Stimulated activated CD4-positive, alpha-beta T cell treated with anti-CD3 and anti-CD28 coated beads, Interleukin-1b, Interleukin-23, amount 100 ng/mL, for 48 hours (primary cell): Measurements from ENCODE around the gene CTAG2.
"Not testable (repeated sequence)": the region's sequence is repeated elsewhere in the genome, so short reads cannot be mapped to it uniquely, and the experiment has no call there.

Experiments used
- DNase-seq: peaks from one replicate; pipeline ENCODE4 v3.0.0-alpha.2; 2020

Gene CTAG2

GRCh38 chrX:154653413-154653812, at the start of gene CTAG2:
TSS of gene CTAG2 (minus strand) at chrX:154653579. CDS start at chrX:154653515, 64 bp downstream.
- DNase-seq = not testable (repeated sequence)

- no peak for DNase-seq
These were observed 45.4 kb upstream of the CTAG2 start for GRCh38 chrX:154698630-154699248.

- DNase-seq = no peak
These were observed 43.3 kb upstream of the CTAG2 start for GRCh38 chrX:154696676-154697045.

GRCh38 chrX:154695911-154696675, 42.7 kb upstream of the CTAG2 start:
- peak; percentile 4 for DNase-seq

GRCh38 chrX:154693394-154693793, 40.0 kb upstream of the CTAG2 start:
- DNase-seq = no peak

GRCh38 chrX:154690438-154690837, 37.1 kb upstream of the CTAG2 start:
- not testable (repeated sequence) for DNase-seq

- DNase-seq = not testable (repeated sequence)
These were observed 18.7 kb upstream of the CTAG2 start for GRCh38 chrX:154672084-154672483.

- DNase-seq = not testable (repeated sequence)
These were observed 17.5 kb upstream of the CTAG2 start for GRCh38 chrX:154670848-154671247.

- no peak for DNase-seq
These were observed 8.5 kb upstream of the CTAG2 start for GRCh38 chrX:154661899-154662298.

GRCh38 chrX:154661170-154661569, 7.8 kb upstream of the CTAG2 start:
- no peak for DNase-seq

- no peak for DNase-seq
These were observed 7.2 kb upstream of the CTAG2 start for GRCh38 chrX:154660541-154660940.

- DNase-seq = no peak
These were observed 5.6 kb upstream of the CTAG2 start for GRCh38 chrX:154658957-154659356.

GRCh38 chrX:154658187-154658586, 4.8 kb upstream of the CTAG2 start:
- DNase-seq = no peak

- DNase-seq = no peak
These were observed 3.9 kb upstream of the CTAG2 start for GRCh38 chrX:154657226-154657805.

- DNase-seq = no peak
These were observed 2.4 kb upstream of the CTAG2 start for GRCh38 chrX:154655786-154656185.

GRCh38 chrX:154655346-154655745, 2.0 kb upstream of the CTAG2 start:
- no peak for DNase-seq

GRCh38 chrX:154654925-154655324, 1.5 kb upstream of the CTAG2 start:
- DNase-seq = no peak

- DNase-seq = no peak
These were observed 993 bp upstream of the CTAG2 start for GRCh38 chrX:154654372-154654771.

GRCh38 chrX:154653048-154653401, 354 bp downstream of the CTAG2 start:
- no peak for DNase-seq

- no peak for DNase-seq
These were observed 900 bp downstream of the CTAG2 start for GRCh38 chrX:154652311-154653047.

GRCh38 chrX:154650221-154650510, 3.2 kb downstream of the CTAG2 start:
- no peak for DNase-seq

GRCh38 chrX:154649503-154650220, 3.7 kb downstream of the CTAG2 start:
- DNase-seq = no peak

GRCh38 chrX:154648931-154649330, 4.4 kb downstream of the CTAG2 start:
- no peak for DNase-seq
